Stimulated activated CD4-positive, alpha-beta T cell treated with anti-CD3 and anti-CD28 coated beads, Interleukin-4, amount 100 ng/mL, for 24 hours (primary cell): ENCODE data around the gene SLC16A6.
A peak's percentile ranks its signal among the peaks of the same experiment; 100 is the strongest.
"Not testable (repeated sequence)": the region's sequence is repeated elsewhere in the genome, so short reads cannot be mapped to it uniquely, and the experiment has no call there.

ENCODE experiments used
- DNase-seq: peaks from one replicate; pipeline ENCODE4 v3.0.0-alpha.2; 2020

SLC16A6 gene

GRCh38 chr17:68288804-68289203 lies 2.1 kb downstream of the SLC16A6 start:
- no peak for DNase-seq

- no peak for DNase-seq
Observed at GRCh38 chr17:68288375-68288774, 2.6 kb downstream of the SLC16A6 start.

- DNase-seq: not testable (repeated sequence)
Observed at GRCh38 chr17:68281965-68282364, 9.0 kb downstream of the SLC16A6 start.

GRCh38 chr17:68277807-68278206 lies 13.1 kb downstream of the SLC16A6 start:
- no peak for DNase-seq

GRCh38 chr17:68276339-68276738 lies 14.6 kb downstream of the SLC16A6 start:
- DNase-seq: not testable (repeated sequence)

GRCh38 chr17:68273722-68274121 lies 17.2 kb downstream of the SLC16A6 start:
- no peak for DNase-seq

GRCh38 chr17:68265833-68266232 lies 25.1 kb downstream of the SLC16A6 start:
- DNase-seq: not testable (repeated sequence)

GRCh38 chr17:68263101-68263681 lies 27.7 kb downstream of the SLC16A6 start:
- peak; percentile 39 for DNase-seq

GRCh38 chr17:68262467-68262866 lies 28.5 kb downstream of the SLC16A6 start:
- not testable (repeated sequence) for DNase-seq

- DNase-seq: no peak
Observed at GRCh38 chr17:68260051-68260762, 30.7 kb downstream of the SLC16A6 start.

GRCh38 chr17:68259648-68259951 lies 31.3 kb downstream of the SLC16A6 start:
- DNase-seq: not testable (repeated sequence)

- DNase-seq: peak; percentile 73
Observed at GRCh38 chr17:68258890-68259647, 31.9 kb downstream of the SLC16A6 start.

- no peak for DNase-seq
Observed at GRCh38 chr17:68257934-68258333, 33.0 kb downstream of the SLC16A6 start.

- not testable (repeated sequence) for DNase-seq
Observed at GRCh38 chr17:68256701-68257100, 34.2 kb downstream of the SLC16A6 start.

- peak; percentile 41 for DNase-seq
Observed at GRCh38 chr17:68255731-68256538, 35.0 kb downstream of the SLC16A6 start.

GRCh38 chr17:68255151-68255550 lies 35.8 kb downstream of the SLC16A6 start:
- no peak for DNase-seq

- not testable (repeated sequence) for DNase-seq
Observed at GRCh38 chr17:68253426-68253825, 37.5 kb downstream of the SLC16A6 start.

GRCh38 chr17:68249354-68249765 lies 41.6 kb downstream of the SLC16A6 start:
- DNase-seq: no peak

GRCh38 chr17:68248891-68249290 lies 42.0 kb downstream of the SLC16A6 start:
- DNase-seq: peak; percentile 56

GRCh38 chr17:68248199-68248825 lies 42.6 kb downstream of the SLC16A6 start:
- no peak for DNase-seq

- DNase-seq: peak; percentile 97
Observed at GRCh38 chr17:68247445-68248198, 43.3 kb downstream of the SLC16A6 start, which contains the start of gene AMZ2. Gene AMZ2, plus strand, starts transcription at chr17:68248043. Its CDS starts 2,145 bp downstream, at chr17:68250188.
